Lower lobe of right lung (tissue), 2 donors: ENCODE results near the gene ZNHIT6. TPM values are rescaled to one million over a fixed set of nuclear protein-coding genes. Genes with fewer than 3 reads are reported as not detected.

ENCODE experiments used
- ATAC-seq, 2 donors: fragments of 200-7000 bp; cut with Tn5 transposase; one replicate each; pipeline ENCODE4 v1.9.1; 2020 to 2022; ENCODE audit warnings: mild to moderate bottlenecking in 2 of 2, moderate library complexity in 2 of 2
- DNase-seq: peaks from one replicate; pipeline ENCODE4 v3.0.0-alpha.2; 2020
- H3K27ac ChIP-seq: fragments of 200-600 bp; one replicate; pipeline ENCODE4 v1.8.0; 2022
- H3K27me3 ChIP-seq: fragments of 200-600 bp; one replicate; pipeline ENCODE4 v1.8.0; 2022; ENCODE audit warnings: low read depth
- H3K36me3 ChIP-seq: fragments of 200-600 bp; one replicate; pipeline ENCODE4 v1.8.0; 2022; ENCODE audit warnings: mild to moderate bottlenecking
- H3K4me1 ChIP-seq: fragments of 200-600 bp; one replicate; pipeline ENCODE4 v1.8.0; 2022
- H3K4me3 ChIP-seq: fragments of 200-600 bp; one replicate; pipeline ENCODE4 v1.8.0; 2022; ENCODE audit warnings: mild to moderate bottlenecking
- H3K9me3 ChIP-seq: fragments of 200-600 bp; one replicate; pipeline ENCODE4 v1.8.0; 2022
- CTCF ChIP-seq: fragments of 200-600 bp; IDR thresholded peaks from one replicate; pipeline ENCODE4 v1.8.0; 2022; ENCODE audit warnings: antibody characterized with exemption, mild to moderate bottlenecking
- intact Hi-C: fragments of 100-400 bp; cut with DNase I; formaldehyde crosslinking; loops from one replicate; pipeline ENCODE4 v1.11.0; 2022
- long read RNA-seq: library from polyadenylated mRNA; unstranded; transcript quantifications from one replicate; pipeline ENCODE4 v2.0.0, GENCODE V29; 2021
- total RNA-seq: library from RNA; stranded (reverse); fragmentation: NEBNext Ultra II Directional; extraction: Animal tissue kit (Norgen Biotek cat#: 25700); gene quantifications from one replicate; pipeline ENCODE4 v1.2.1, GENCODE V29; 2021
- donor health status: DM: no; HTN: yes; CAD: no; lungs with severe emphysema.

ZNHIT6 gene
- total RNA-seq, result 11.3 TPM
- long read RNA-seq, transcript ZNHIT6-201 (10 exons, 2,797 nt), result major isoform, 15 of 21 reads
- long read RNA-seq, partial matches to known transcripts, result 0 of 21 reads
- long read RNA-seq, other reads (novel, unspliced or antisense), result 6 of 21 reads

- intact Hi-C loops, result no loop called here
- Histone ChIP-seq H3K4me1 (peaks cover 13% of the 10 kb centered on the region), H3K27me3 (no peaks in the 10 kb centered on the region), H3K9me3 (no peaks in the 10 kb centered on the region), H3K4me3 (peak within 1 kb of the TSS; percentile 84), H3K27ac (peak within 1 kb of the TSS; percentile 87), H3K36me3 (peaks cover 18% of the 10 kb centered on the region)
- peak; percentile 40 for TF ChIP-seq CTCF
- DNase-seq (peak; percentile 94), ATAC-seq (peak; percentile 98 to 99)
These were observed at the start of gene ZNHIT6 for GRCh38 chr1:85707990-85708828. Gene ZNHIT6 (minus strand): TSS chr1:85708433. CDS start chr1:85708284, 149 bp downstream.

DNA sequence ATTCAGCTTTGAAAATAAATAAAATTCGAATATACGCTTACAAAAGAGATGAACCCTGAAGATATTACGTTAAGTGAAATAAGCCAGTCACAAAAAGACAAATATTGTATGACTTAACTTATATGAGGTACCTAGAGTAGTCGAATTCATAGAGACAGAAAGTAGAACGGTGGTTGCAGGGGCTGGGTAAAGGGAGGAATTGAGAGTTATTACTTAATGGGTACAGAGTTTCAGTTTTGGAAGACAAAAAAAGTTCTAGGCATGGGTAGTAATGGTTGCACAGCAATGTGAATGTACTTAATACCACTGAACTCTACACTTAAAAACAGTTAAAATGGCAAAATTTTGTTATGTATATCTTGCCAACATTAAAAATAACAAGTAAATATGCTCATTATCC is 48.6 kb upstream of the ZNHIT6 start:
- Histone ChIP-seq H3K9me3 (peaks cover 7% of the 10 kb centered on the region), H3K4me1 (no peaks in the 10 kb centered on the region), H3K36me3 (no peaks in the 10 kb centered on the region), H3K27ac (no peak overlapping the region), H3K27me3 (no peaks in the 10 kb centered on the region), H3K4me3 (no peak overlapping the region)
- ATAC-seq, result no peak
- no peak for DNase-seq
- intact Hi-C loops, result no loop called here
- TF ChIP-seq CTCF, result no peak

- no peak for DNase-seq
- intact Hi-C loops, result no loop called here
- TF ChIP-seq CTCF, result no peak
These were observed 39.9 kb upstream of the ZNHIT6 start for GRCh38 chr1:85748120-85748519.

GRCh38 chr1:85746777-85747176 is 38.5 kb upstream of the ZNHIT6 start:
- TF ChIP-seq CTCF, result no peak
- H3K36me3 ChIP-seq, result no peaks in the 10 kb centered on the region
- DNase-seq, result no peak
- H3K4me1 ChIP-seq, result no peaks in the 10 kb centered on the region
- intact Hi-C loops, result no loop called here
- no peak overlapping the region for H3K4me3 ChIP-seq
- no peaks in the 10 kb centered on the region for H3K27me3 ChIP-seq
- no peak overlapping the region for H3K27ac ChIP-seq
- ATAC-seq, result no peak
- no peaks in the 10 kb centered on the region for H3K9me3 ChIP-seq

More at GRCh38 chr1:85748120-85748519, 39.9 kb upstream of the ZNHIT6 start:
- Histone ChIP-seq H3K36me3 (no peaks in the 10 kb centered on the region), H3K9me3 (no peaks in the 10 kb centered on the region), H3K4me1 (no peaks in the 10 kb centered on the region), H3K27ac (no peak overlapping the region), H3K27me3 (no peaks in the 10 kb centered on the region), H3K4me3 (no peak overlapping the region)
- ATAC-seq, result no peak

DNA sequence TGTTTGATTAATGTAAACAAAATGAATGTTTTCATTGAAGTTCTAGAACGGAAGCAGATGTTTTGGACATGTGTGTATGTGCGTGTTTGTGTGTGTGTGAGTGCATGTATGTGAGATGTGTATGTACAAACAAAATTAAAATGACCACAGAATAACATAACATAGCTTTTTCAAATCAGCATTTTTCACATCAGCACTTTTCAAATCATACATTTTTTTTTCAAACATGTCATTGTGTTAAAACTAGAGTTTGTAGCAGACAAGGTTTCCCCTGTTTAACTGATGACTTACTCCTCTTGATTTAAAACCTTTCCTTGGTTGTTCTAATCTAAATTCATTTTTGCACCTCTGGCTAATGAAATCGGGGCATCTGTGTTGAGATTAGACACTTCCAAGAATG is 35.6 kb upstream of the ZNHIT6 start:
- no peaks in the 10 kb centered on the region for H3K4me1 ChIP-seq
- no peak for ATAC-seq
- no peak for TF ChIP-seq CTCF
- H3K36me3 ChIP-seq, result no peaks in the 10 kb centered on the region
- H3K27me3 ChIP-seq, result no peaks in the 10 kb centered on the region
- DNase-seq, result no peak
- no peaks in the 10 kb centered on the region for H3K9me3 ChIP-seq
- no peak overlapping the region for H3K27ac ChIP-seq
- intact Hi-C loops, result no loop called here
- H3K4me3 ChIP-seq, result no peak overlapping the region
